HCT116 (cell line): ENCODE results near the gene NT5C1B. TPM values are rescaled to one million over a fixed set of nuclear protein-coding genes. Genes with fewer than 3 reads are reported as not detected.

Source experiments
- ATAC-seq: fragments of 200-7000 bp; cut with Tn5 transposase; 2 replicates; pipeline ENCODE4 v1.9.1; 2020; ENCODE audit warnings: mild to moderate bottlenecking, moderate library complexity
- BruUV-seq: library from RNA; stranded (reverse); fragments of 400-500 nt; replicated peaks from 2 replicates; lab custom pipeline; 2021; lab: Mats Ljungman, UMichigan
- CTCF ChIA-PET: fragments of 300-600 bp; sonication (Branson Sonifier 250); formaldehyde crosslinking; loops from one replicate; lab custom pipeline; 2021; ENCODE audit warnings: antibody characterized with exemption; lab: Charles Lee
- POLR2A ChIA-PET: fragments of 300-600, 350-600 bp; sonication (Branson Sonifier 250); formaldehyde crosslinking; loops from one replicate; lab custom pipeline; 2021; ENCODE audit warnings: antibody characterized with exemption; lab: Charles Lee
- RAD21 ChIA-PET, 2 experiments: fragments of 300-600 bp; sonication (Branson Sonifier 250); formaldehyde crosslinking; loops; one replicate each; lab custom pipeline; 2023; ENCODE audit warnings: low total read pairs in 2 of 2; ENCODE audit not compliant: uncharacterized antibody in 2 of 2, unreplicated experiment in 2 of 2, low non-redundant PET in 1 of 2; lab: Charles Lee
- DNase-seq: peaks from one replicate; pipeline ENCODE4 v3.0.0-alpha.2; 2010; ENCODE audit warnings: low read depth, low spot score
- H2AFZ ChIP-seq: fragments of 200-600 bp; shearing (Covaris generic), sonication (generic); 2 replicates; pipeline ENCODE4 v1.6.1; 2017; ENCODE audit warnings: low read depth, mixed run types, mixed read lengths, antibody characterized with exemption, low read length; ENCODE audit not compliant: poor library complexity, severe bottlenecking
- H3K27ac ChIP-seq: 2 replicates; pipeline ENCODE4 v1.5.1; 2012; ENCODE audit warnings: low read depth, low read length
- H3K27me3 ChIP-seq: fragments of 200-600 bp; sonication (generic); 2 replicates; pipeline ENCODE4 v1.6.1; 2016; ENCODE audit warnings: mixed run types, low read length, mixed read lengths; ENCODE audit not compliant: insufficient read depth
- H3K36me3 ChIP-seq, 2 experiments: fragments of 200-500 bp in 1 of 2; fragments of 200-600 bp in 1 of 2; sonication (Bioruptor generic) in 1 of 2; sonication (generic) in 1 of 2; 2 replicates each; pipeline versions ENCODE4 v1.5.1 to v1.6.1; 2014 to 2016; ENCODE audit warnings: low read length in 2 of 2, inconsistent platforms in 1 of 2, mixed read lengths in 1 of 2, mixed run types in 1 of 2; ENCODE audit not compliant: insufficient read depth in 2 of 2, control insufficient read depth in 1 of 2
- H3K4me1 ChIP-seq, 2 experiments: fragments of 200-600 bp in 1 of 2; sonication (generic) in 1 of 2; 2 replicates each; pipeline versions ENCODE4 v1.5.1 to v1.6.1; 2012 to 2017; ENCODE audit warnings: low read length in 2 of 2, inconsistent platforms in 1 of 2, mild to moderate bottlenecking in 1 of 2, mixed read lengths in 1 of 2, mixed run types in 1 of 2, moderate library complexity in 1 of 2; ENCODE audit not compliant: insufficient read depth in 2 of 2, control insufficient read depth in 1 of 2
- H3K4me2 ChIP-seq: fragments of 200-600 bp; sonication (generic); 2 replicates; pipeline ENCODE4 v1.6.1; 2017; ENCODE audit warnings: mixed run types, low read length, mixed read lengths
- H3K4me3 ChIP-seq, 2 experiments: fragments of 200-600 bp in 1 of 2; sonication (generic) in 1 of 2; replicated peaks in 1 of 2; 2 replicates each; pipeline ENCODE4 v1.5.1; 2011 to 2016; ENCODE audit warnings: low read length in 2 of 2, control low read depth in 1 of 2, low read depth in 1 of 2, mild to moderate bottlenecking in 1 of 2, mixed read lengths in 1 of 2, mixed run types in 1 of 2
- H3K79me2 ChIP-seq: fragments of 200-600 bp; sonication (generic); 2 replicates; pipeline ENCODE4 v1.6.1; 2017; ENCODE audit warnings: mild to moderate bottlenecking, mixed run types, low read length, moderate library complexity, mixed read lengths; ENCODE audit not compliant: insufficient read depth
- H3K9ac ChIP-seq: fragments of 200-600 bp; sonication (generic); 2 replicates; pipeline ENCODE4 v1.6.1; 2016; ENCODE audit warnings: low read length, mixed read lengths
- H3K9me2 ChIP-seq: fragments of 200-600 bp; sonication (generic), shearing (Covaris generic); 2 replicates; pipeline ENCODE4 v1.6.1; 2017; ENCODE audit warnings: mixed run types, mild to moderate bottlenecking, moderate library complexity; ENCODE audit not compliant: insufficient read depth
- H3K9me3 ChIP-seq, 2 experiments: fragments of 200-500 bp in 1 of 2; fragments of 200-600 bp in 1 of 2; sonication (Bioruptor generic) in 1 of 2; sonication (generic) in 1 of 2; 2 replicates each; pipeline ENCODE4 v1.6.1; 2014 to 2017; ENCODE audit warnings: low read length in 2 of 2, mixed read lengths in 2 of 2, inconsistent platforms in 1 of 2, low read depth in 1 of 2, mild to moderate bottlenecking in 1 of 2, mixed run types in 1 of 2, moderate library complexity in 1 of 2; ENCODE audit not compliant: control insufficient read depth in 1 of 2, insufficient read depth in 1 of 2
- H4K20me1 ChIP-seq: fragments of 200-600 bp; sonication (generic), shearing (Covaris generic); 2 replicates; pipeline ENCODE4 v1.6.1; 2017; ENCODE audit warnings: mixed run types, mild to moderate bottlenecking, moderate library complexity; ENCODE audit not compliant: insufficient read depth
- CBX3 ChIP-seq: IDR thresholded peaks from 2 replicates; pipeline ENCODE4 v1.6.1; 2012; ENCODE audit warnings: low read depth
- CEBPB ChIP-seq: IDR thresholded peaks from 2 replicates; pipeline ENCODE4 v1.6.1; 2012; ENCODE audit warnings: low read depth
- EGR1 ChIP-seq: IDR thresholded peaks from 2 replicates; pipeline ENCODE4 v1.6.1; 2012; ENCODE audit warnings: low read depth
- ELF1 ChIP-seq: IDR thresholded peaks from 2 replicates; pipeline ENCODE4 v1.6.1; 2012; ENCODE audit warnings: low read depth, borderline replicate concordance
- EZH2 ChIP-seq: fragments of 200-600 bp; sonication (generic); IDR thresholded peaks from 2 replicates; pipeline ENCODE4 v1.6.1; 2017; ENCODE audit warnings: antibody characterized with exemption, mixed run types
- EZH2phosphoT487 ChIP-seq: fragments of 200-600 bp; IDR thresholded peaks from 2 replicates; pipeline ENCODE4 v1.6.1; 2018; ENCODE audit warnings: antibody characterized with exemption, borderline replicate concordance
- FOSL1 ChIP-seq: IDR thresholded peaks from 2 replicates; pipeline ENCODE4 v1.6.1; 2012; ENCODE audit warnings: low read depth
- JUND ChIP-seq: IDR thresholded peaks from 2 replicates; pipeline ENCODE4 v1.6.1; 2012
- POLR2A ChIP-seq: IDR thresholded peaks from 2 replicates; pipeline ENCODE4 v1.7.0; 2011; ENCODE audit warnings: borderline replicate concordance; ENCODE audit not compliant: insufficient read depth, insufficient read length; ENCODE audit errors: extremely low read depth
- POLR2AphosphoS5 ChIP-seq: IDR thresholded peaks from 2 replicates; pipeline ENCODE4 v1.6.1; 2011; ENCODE audit warnings: mild to moderate bottlenecking, low read depth, low read length, moderate library complexity
- RAD21 ChIP-seq: IDR thresholded peaks from 2 replicates; pipeline ENCODE4 v1.6.1; 2012; ENCODE audit warnings: low read depth, mild to moderate bottlenecking
- SP1 ChIP-seq: IDR thresholded peaks from 2 replicates; pipeline ENCODE4 v1.6.1; 2012; ENCODE audit warnings: low read depth
- SRF ChIP-seq: IDR thresholded peaks from 2 replicates; pipeline ENCODE4 v1.6.1; 2012; ENCODE audit warnings: low read depth
- TCF7L2 ChIP-seq: IDR thresholded peaks from 2 replicates; pipeline ENCODE4 v1.7.0; 2011; ENCODE audit warnings: borderline replicate concordance, inconsistent platforms; ENCODE audit not compliant: insufficient read depth, insufficient read length; ENCODE audit errors: extremely low read depth
- YY1 ChIP-seq: IDR thresholded peaks from 2 replicates; pipeline ENCODE4 v1.6.1; 2011; ENCODE audit warnings: low read length, low read depth, moderate library complexity, mild to moderate bottlenecking; ENCODE audit not compliant: insufficient replicate concordance; ENCODE audit errors: extremely low read depth
- ZBTB33 ChIP-seq: IDR thresholded peaks from 2 replicates; pipeline ENCODE4 v1.6.1; 2011; ENCODE audit warnings: mild to moderate bottlenecking, low read length, moderate library complexity; ENCODE audit not compliant: insufficient replicate concordance; ENCODE audit errors: extremely low read depth
- ZFX ChIP-seq: fragments of 450-650 bp; IDR thresholded peaks from 2 replicates; pipeline ENCODE4 v1.6.1; 2017
- intact Hi-C: fragments of 100-400 bp; cut with micrococcal nuclease; formaldehyde crosslinking; loops from 2 replicates; pipeline ENCODE4 v1.10.0; 2022
- total RNA-seq: library from RNA; stranded (reverse); gene quantifications from one replicate; pipeline ENCODE4 v1.2.1, GENCODE V29; 2021; ENCODE audit not compliant: unreplicated experiment
- TF ChIP-seq, protein P1 (sequence below): IDR thresholded peaks from 2 replicates; pipeline ENCODE4 v1.6.1; 2012; ENCODE audit warnings: low read depth
- TF ChIP-seq, protein P2 (sequence below), 3 experiments: fragments of 200-600 bp in 1 of 3; sonication (generic) in 1 of 3; IDR thresholded peaks in 2 of 3; conservative IDR thresholded peaks in 1 of 3; 2 replicates each; pipeline ENCODE4 v1.5.1; 2012 to 2017; ENCODE audit warnings: low read depth in 2 of 3, low read length in 2 of 3, antibody characterized with exemption in 1 of 3, borderline replicate concordance in 1 of 3, control low read depth in 1 of 3, mild to moderate bottlenecking in 1 of 3, mixed read lengths in 1 of 3, mixed run types in 1 of 3, moderate library complexity in 1 of 3; ENCODE audit not compliant: insufficient read depth in 1 of 3
- TF ChIP-seq, protein P3 (sequence below): IDR thresholded peaks from 2 replicates; pipeline ENCODE4 v1.6.1; 2012

Gene NT5C1B
- total RNA-seq, 1 experiment from 2014 or later: not detected

DNA sequence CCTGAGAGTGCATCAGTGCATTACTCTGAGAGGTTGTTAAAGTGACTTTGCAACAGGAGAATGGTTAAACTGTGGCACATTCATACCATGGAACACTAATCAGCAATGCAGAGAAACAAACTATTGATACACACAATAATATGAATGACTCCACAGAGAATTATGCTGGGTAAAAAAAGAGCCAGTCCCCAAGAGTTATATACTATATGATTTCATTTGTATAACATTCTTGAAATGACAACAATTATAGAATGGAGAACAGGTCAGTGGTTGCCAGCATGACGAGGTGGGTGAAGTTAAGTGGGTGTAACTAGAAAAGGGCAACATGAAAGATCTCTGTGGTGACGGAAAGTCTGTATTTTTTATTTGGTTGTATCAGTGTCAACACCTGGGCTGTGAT, 3.0 kb upstream of the NT5C1B start:
- H3K27ac ChIP-seq: no peak overlapping the region
- H3K4me2 ChIP-seq: no peak overlapping the region
- no peaks in the 10 kb centered on the region for H3K4me1 ChIP-seq
- ChIA-PET POLR2A (no interaction called here), RAD21 (no interaction called here), CTCF (no interaction called here)
- H3K4me3 ChIP-seq: no peak overlapping the region
- DNase-seq: no peak
- H3K9ac ChIP-seq: no peak overlapping the region
- ATAC-seq: no peak
- H3K9me2 ChIP-seq: no peaks in the 10 kb centered on the region
- no peaks in the 10 kb centered on the region for H3K79me2 ChIP-seq
- TF ChIP-seq EZH2: no peak
- TF ChIP-seq EZH2phosphoT487: no peak
- TF ChIP-seq POLR2A: no peak
- TF ChIP-seq RAD21: no peak
- TF ChIP-seq TCF7L2: no peak
- no peak for TF ChIP-seq FOSL1
- TF ChIP-seq SRF: no peak
- TF ChIP-seq ZBTB33: no peak
- no peak for TF ChIP-seq EGR1
- no peak for TF ChIP-seq POLR2AphosphoS5
- no peak for TF ChIP-seq ZFX
- TF ChIP-seq, protein P1, sequence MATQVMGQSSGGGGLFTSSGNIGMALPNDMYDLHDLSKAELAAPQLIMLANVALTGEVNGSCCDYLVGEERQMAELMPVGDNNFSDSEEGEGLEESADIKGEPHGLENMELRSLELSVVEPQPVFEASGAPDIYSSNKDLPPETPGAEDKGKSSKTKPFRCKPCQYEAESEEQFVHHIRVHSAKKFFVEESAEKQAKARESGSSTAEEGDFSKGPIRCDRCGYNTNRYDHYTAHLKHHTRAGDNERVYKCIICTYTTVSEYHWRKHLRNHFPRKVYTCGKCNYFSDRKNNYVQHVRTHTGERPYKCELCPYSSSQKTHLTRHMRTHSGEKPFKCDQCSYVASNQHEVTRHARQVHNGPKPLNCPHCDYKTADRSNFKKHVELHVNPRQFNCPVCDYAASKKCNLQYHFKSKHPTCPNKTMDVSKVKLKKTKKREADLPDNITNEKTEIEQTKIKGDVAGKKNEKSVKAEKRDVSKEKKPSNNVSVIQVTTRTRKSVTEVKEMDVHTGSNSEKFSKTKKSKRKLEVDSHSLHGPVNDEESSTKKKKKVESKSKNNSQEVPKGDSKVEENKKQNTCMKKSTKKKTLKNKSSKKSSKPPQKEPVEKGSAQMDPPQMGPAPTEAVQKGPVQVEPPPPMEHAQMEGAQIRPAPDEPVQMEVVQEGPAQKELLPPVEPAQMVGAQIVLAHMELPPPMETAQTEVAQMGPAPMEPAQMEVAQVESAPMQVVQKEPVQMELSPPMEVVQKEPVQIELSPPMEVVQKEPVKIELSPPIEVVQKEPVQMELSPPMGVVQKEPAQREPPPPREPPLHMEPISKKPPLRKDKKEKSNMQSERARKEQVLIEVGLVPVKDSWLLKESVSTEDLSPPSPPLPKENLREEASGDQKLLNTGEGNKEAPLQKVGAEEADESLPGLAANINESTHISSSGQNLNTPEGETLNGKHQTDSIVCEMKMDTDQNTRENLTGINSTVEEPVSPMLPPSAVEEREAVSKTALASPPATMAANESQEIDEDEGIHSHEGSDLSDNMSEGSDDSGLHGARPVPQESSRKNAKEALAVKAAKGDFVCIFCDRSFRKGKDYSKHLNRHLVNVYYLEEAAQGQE: no peak
- no peak for TF ChIP-seq YY1
- TF ChIP-seq ELF1: no peak
- TF ChIP-seq, protein P2, sequence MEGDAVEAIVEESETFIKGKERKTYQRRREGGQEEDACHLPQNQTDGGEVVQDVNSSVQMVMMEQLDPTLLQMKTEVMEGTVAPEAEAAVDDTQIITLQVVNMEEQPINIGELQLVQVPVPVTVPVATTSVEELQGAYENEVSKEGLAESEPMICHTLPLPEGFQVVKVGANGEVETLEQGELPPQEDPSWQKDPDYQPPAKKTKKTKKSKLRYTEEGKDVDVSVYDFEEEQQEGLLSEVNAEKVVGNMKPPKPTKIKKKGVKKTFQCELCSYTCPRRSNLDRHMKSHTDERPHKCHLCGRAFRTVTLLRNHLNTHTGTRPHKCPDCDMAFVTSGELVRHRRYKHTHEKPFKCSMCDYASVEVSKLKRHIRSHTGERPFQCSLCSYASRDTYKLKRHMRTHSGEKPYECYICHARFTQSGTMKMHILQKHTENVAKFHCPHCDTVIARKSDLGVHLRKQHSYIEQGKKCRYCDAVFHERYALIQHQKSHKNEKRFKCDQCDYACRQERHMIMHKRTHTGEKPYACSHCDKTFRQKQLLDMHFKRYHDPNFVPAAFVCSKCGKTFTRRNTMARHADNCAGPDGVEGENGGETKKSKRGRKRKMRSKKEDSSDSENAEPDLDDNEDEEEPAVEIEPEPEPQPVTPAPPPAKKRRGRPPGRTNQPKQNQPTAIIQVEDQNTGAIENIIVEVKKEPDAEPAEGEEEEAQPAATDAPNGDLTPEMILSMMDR (IDR thresholded peaks at IDR 0.05 in 2 of 3, conservative IDR thresholded peaks at IDR 0.05 in 1 of 3; ENCODE audit: borderline replicate concordance in 1 of 3, insufficient read depth in 1 of 3, low read depth in 2 of 3, low read length in 2 of 3): no peak
- TF ChIP-seq, protein P3, sequence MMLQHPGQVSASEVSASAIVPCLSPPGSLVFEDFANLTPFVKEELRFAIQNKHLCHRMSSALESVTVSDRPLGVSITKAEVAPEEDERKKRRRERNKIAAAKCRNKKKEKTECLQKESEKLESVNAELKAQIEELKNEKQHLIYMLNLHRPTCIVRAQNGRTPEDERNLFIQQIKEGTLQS: no peak
- TF ChIP-seq JUND: no peak
- TF ChIP-seq CEBPB: no peak
- no peak for TF ChIP-seq CBX3
- TF ChIP-seq SP1: no peak
- no peaks in the 10 kb centered on the region for H3K36me3 ChIP-seq
- no TSS peak for BruUV-seq
- no peak overlapping the region for H2AFZ ChIP-seq
- intact Hi-C loops: no loop called here
- no peaks in the 10 kb centered on the region for H3K27me3 ChIP-seq
- no peaks in the 10 kb centered on the region for H3K9me3 ChIP-seq
- H4K20me1 ChIP-seq: no peaks in the 10 kb centered on the region
